ENCODE results near the gene ZNF32. TPM values are rescaled to one million over a fixed set of nuclear protein-coding genes. Genes with fewer than 3 reads are reported as not detected.
A peak's percentile ranks its signal among the peaks of the same experiment; 100 is the strongest.

ZNF32 gene
- total and polyA plus RNA-seq, 2 of the 4 experiments (the other 2 are of a cell fraction): 30.1 to 31.2 TPM

- dilution Hi-C loops (cut with HindIII; ENCODE audit: low sequenced_read_pairs, unreplicated experiment): no loop called here
- ATAC-seq (ENCODE audit: low read depth) (no peak), DNase-seq (no peak)
- Histone ChIP-seq H3K4me2 (ENCODE audit: low read depth, low read length) (no peak overlapping the region), H4K91ac (ENCODE audit: insufficient read depth, low read depth, low read length) (no peak overlapping the region), H3K18ac (ENCODE audit: low read depth, low read length) (no peak overlapping the region), H2BK20ac (ENCODE audit: low read depth, low read length) (no peak overlapping the region), H3K79me1 (ENCODE audit: low read depth in 1 of 2, low read length in 2 of 2) (no peaks in the 10 kb centered on the region), H2BK5ac (ENCODE audit: low read depth, low read length, poor library complexity, severe bottlenecking) (no peak overlapping the region), H2AFZ (replicated peaks; ENCODE audit: low read length, poor library complexity) (no peak overlapping the region), H3K36me3 (ENCODE audit: control insufficient read depth, insufficient read depth, low read length) (no peaks in the 10 kb centered on the region), H3K4me3 (ENCODE audit: insufficient read depth, low read depth, low read length) (no peak overlapping the region), H3K9me1 (ENCODE audit: insufficient read depth, low read length) (no peaks in the 10 kb centered on the region), H2BK120ac (ENCODE audit: low read depth, low read length) (no peak overlapping the region), H2BK15ac (ENCODE audit: low read depth, low read length) (no peak overlapping the region), H3K27ac (ENCODE audit: insufficient read depth, low read length) (no peak overlapping the region), H3K9me3 (ENCODE audit: control insufficient read depth, insufficient read depth, low read length) (no peaks in the 10 kb centered on the region), H3K9ac (ENCODE audit: low read depth, low read length) (no peak overlapping the region), H4K20me1 (ENCODE audit: insufficient read depth, low read length) (no peaks in the 10 kb centered on the region), H3K4ac (ENCODE audit: low read depth, low read length) (no peak overlapping the region), H3K56ac (ENCODE audit: extremely low read depth, insufficient read depth, low read length) (no peak overlapping the region), H4K5ac (ENCODE audit: low read depth, low read length) (no peak overlapping the region), H3K27me3 (ENCODE audit: control insufficient read depth, insufficient read depth, low read length) (peaks cover 3% of the 10 kb centered on the region; the same call in 1 of the 2 replicates), H2AK9ac (replicated peaks; ENCODE audit: low read depth, low read length, poor library complexity) (peak overlapping the region; percentile 42), H3K14ac (replicated peaks; ENCODE audit: low read depth, low read length) (no peak overlapping the region), H3K23ac (ENCODE audit: low read depth, low read length) (no peak overlapping the region), H3K4me1 (ENCODE audit: control insufficient read depth, insufficient read depth, low read length) (no peaks in the 10 kb centered on the region), H4K8ac (ENCODE audit: low read depth in 2 of 2, low read length in 2 of 2) (no peak overlapping the region), H2AK5ac (ENCODE audit: low read depth, low read length) (no peak overlapping the region)
- no peak for TF ChIP-seq CTCF (conservative IDR thresholded peaks at IDR 0.05; ENCODE audit: low read depth, low read length)
- no peak for TF ChIP-seq BHLHE40 (IDR thresholded peaks at IDR 0.05; ENCODE audit: low read depth, low read length)
- no peak for TF ChIP-seq MAFK (IDR thresholded peaks at IDR 0.05; ENCODE audit: low read depth, low read length)
- TF ChIP-seq RAD21 (IDR thresholded peaks at IDR 0.05; ENCODE audit: low read length): no peak
- TF ChIP-seq SMC3 (IDR thresholded peaks at IDR 0.05; ENCODE audit: low read depth, low read length): no peak
- no peak for TF ChIP-seq POLR2A (IDR thresholded peaks at IDR 0.05; ENCODE audit: low read depth, low read length)
- TF ChIP-seq MAZ (IDR thresholded peaks at IDR 0.05; ENCODE audit: borderline replicate concordance, low read depth, low read length): no peak
- no peak for TF ChIP-seq MXI1 (IDR thresholded peaks at IDR 0.05; ENCODE audit: borderline replicate concordance, low read depth, low read length)
- TF ChIP-seq NFE2L2 (IDR thresholded peaks at IDR 0.05; ENCODE audit: low read depth, low read length): no peak
- no peak for TF ChIP-seq USF2 (IDR thresholded peaks at IDR 0.05; ENCODE audit: low read depth, low read length)
- TF ChIP-seq RCOR1 (IDR thresholded peaks at IDR 0.05; ENCODE audit: insufficient replicate concordance, low read length): no peak
- TF ChIP-seq CEBPB (IDR thresholded peaks at IDR 0.05; ENCODE audit: low read depth, low read length): no peak
- in situ Hi-C loops (cut with MboI; ENCODE audit: low sequenced_read_pairs): no loop called here
- POLR2A ChIA-PET (ENCODE audit: unreplicated experiment): no interaction called here
- WGBS, 2 experiments (ENCODE audit: extremely low coverage in 2 of 2, insufficient read length in 1 of 2): 93% methylated on average over 2 of the region's 8 CpGs; no CpG with 5 or more reads in 1 of the 2 experiments
- intact Hi-C loops (cut with micrococcal nuclease): no loop called here
- BruUV-seq (replicated peaks): no TSS peak
- CTCF ChIA-PET: no interaction called here
Measured at GRCh38 chr10:43655311-43655710, 6.6 kb upstream of the ZNF32 start.
